GM12874 (cell line): ENCODE results near the gene RFX8.

Experiments
- CTCF ChIP-seq: IDR thresholded peaks from 2 replicates; pipeline ENCODE4 v1.5.1; 2011; ENCODE audit warnings: low read depth, mild to moderate bottlenecking, control low read depth, low read length, moderate library complexity; ENCODE audit not compliant: insufficient read depth

The RFX8 gene

GRCh38 chr2:101428422-101429176 lies 46.3 kb downstream of the RFX8 start:
- TF ChIP-seq CTCF, result no peak

GRCh38 chr2:101427743-101428142 lies 47.2 kb downstream of the RFX8 start:
- no peak for TF ChIP-seq CTCF

- no peak for TF ChIP-seq CTCF
These were observed 47.7 kb downstream of the RFX8 start for GRCh38 chr2:101427240-101427639.

GRCh38 chr2:101426822-101427221 lies 48.1 kb downstream of the RFX8 start:
- no peak for TF ChIP-seq CTCF

GRCh38 chr2:101420623-101421022 lies 54.3 kb downstream of the RFX8 start:
- no peak for TF ChIP-seq CTCF

GRCh38 chr2:101419096-101419663 lies 55.7 kb downstream of the RFX8 start:
- TF ChIP-seq CTCF, result peak; percentile 54

- no peak for TF ChIP-seq CTCF
These were observed 56.3 kb downstream of the RFX8 start for GRCh38 chr2:101418460-101419095.
